ENCODE measurements around the gene IL32. TPM values are rescaled to one million over a fixed set of nuclear protein-coding genes. Genes with fewer than 3 reads are reported as not detected.
"Not testable (repeated sequence)": the region's sequence is repeated elsewhere in the genome, so short reads cannot be mapped to it uniquely, and the experiment has no call there.

IL32 gene
- total and polyA plus RNA-seq, 7 experiments from 2014 or later: 351 to 3,697 (median 631) TPM

GRCh38 chr16:3074860-3075522 lies 9.6 kb downstream of the IL32 start:
- peaks cover 67 to 93% (median 78%) of the 10 kb centered on the region in 7 donors for H3K4me1 Mint-ChIP-seq
- Histone ChIP-seq H3K27me3 (ENCODE audit: control insufficient read depth in 2 of 2, insufficient read depth in 2 of 2, low read length in 2 of 2) (no peaks in the 10 kb centered on the region), H3K9me3 (ENCODE audit: control insufficient read depth in 2 of 3, low read length in 3 of 3) (no peaks in the 10 kb centered on the region), H3K4me3 (ENCODE audit: low read length) (peak overlapping the region; percentile 37), H3K27ac (ENCODE audit: low read depth, low read length) (peak overlapping the region; percentile 78), H3K36me3 (ENCODE audit: control insufficient read depth in 2 of 3, insufficient read depth in 3 of 3, low read length in 3 of 3) (peaks cover 0 to 2% (median 0%) of the 10 kb centered on the region in 3 experiments), H3K4me1 (ENCODE audit: control insufficient read depth in 2 of 2, insufficient read depth in 2 of 2, low read length in 2 of 2) (peaks cover 73 to 82% of the 10 kb centered on the region in 2 donors)
- ATAC-seq: peak; percentile 95
- POLR2A ChIA-PET: interaction anchor here (0.6 to 5.6 kb wide), 26 partner anchors 8 to 377 kb away, joined by 3 to 113 read pairs (median 5); partner anchors contain the start of genes IL32, ZNF213, ZNF263 and ZSCAN10
- H3K36me3 Mint-ChIP-seq: peaks cover 4 to 59% (median 16%) of the 10 kb centered on the region in 5 donors
- intact Hi-C loops (cut with micrococcal nuclease): loop anchor here (1.0 to 10.0 kb wide), 8 partner anchors 10 to 430 kb away; partner anchors contain the start of genes IL32 (in 2 of the 2) and CLUAP1 (in 1 of the 2)
- DNase-seq: peak; percentile 44 to 92 (median 90)
- peaks cover 0 to 13% (median 4%) of the 10 kb centered on the region in 11 donors for H3K9me3 Mint-ChIP-seq
- peak overlapping the region; percentile 69 to 89 (median 83) for H3K4me3 Mint-ChIP-seq
- H3K27ac Mint-ChIP-seq: peak overlapping the region; percentile 92 to 99 (median 99)
- no peaks in the 10 kb centered on the region for H3K27me3 Mint-ChIP-seq
- CTCF ChIA-PET: interaction anchor here (0.7 to 5.5 kb wide), 10 partner anchors 9 to 1548 kb away, joined by 3 to 45 read pairs (median 10); partner anchors contain the start of gene IL32

- CTCF ChIA-PET: interaction anchor here (0.8 to 5.5 kb wide), 13 partner anchors 8 to 60 kb away, joined by 3 to 45 read pairs (median 9); partner anchors contain the start of genes IL32 and ZNF213
- peaks cover 64 to 93% (median 74%) of the 10 kb centered on the region in 7 donors for H3K4me1 Mint-ChIP-seq
- peak overlapping the region; percentile 69 to 89 (median 83) for H3K4me3 Mint-ChIP-seq
- DNase-seq (no peak), ATAC-seq (peak; percentile 23)
- H3K27me3 ChIP-seq (ENCODE audit: control insufficient read depth in 2 of 2, insufficient read depth in 2 of 2, low read length in 2 of 2): no peaks in the 10 kb centered on the region
- POLR2A ChIA-PET: interaction anchor here (0.6 to 5.6 kb wide), 21 partner anchors 11 to 207 kb away, joined by 3 to 113 read pairs (median 7); partner anchors contain the start of genes IL32, ZNF213, ZNF263 and ZSCAN10
- H3K27ac ChIP-seq (ENCODE audit: low read depth, low read length): peak overlapping the region; percentile 78
- peaks cover 0 to 13% (median 4%) of the 10 kb centered on the region in 11 donors for H3K9me3 Mint-ChIP-seq
- H3K4me1 ChIP-seq (ENCODE audit: control insufficient read depth in 2 of 2, insufficient read depth in 2 of 2, low read length in 2 of 2): peaks cover 73 to 79% of the 10 kb centered on the region in 2 donors
- peaks cover 4 to 57% (median 12%) of the 10 kb centered on the region in 5 donors for H3K36me3 Mint-ChIP-seq
- H3K36me3 ChIP-seq (ENCODE audit: control insufficient read depth in 2 of 3, insufficient read depth in 3 of 3, low read length in 3 of 3): no peaks in the 10 kb centered on the region
- no peaks in the 10 kb centered on the region for H3K9me3 ChIP-seq (ENCODE audit: control insufficient read depth in 2 of 3, low read length in 3 of 3)
- no peaks in the 10 kb centered on the region for H3K27me3 Mint-ChIP-seq
- intact Hi-C loops (cut with micrococcal nuclease): loop anchor here (1.0 to 10.0 kb wide), 8 partner anchors 10 to 429 kb away; partner anchors contain the start of genes IL32 (in 2 of the 2) and CLUAP1 (in 1 of the 2)
- H3K4me3 ChIP-seq (ENCODE audit: low read length): peak overlapping the region; percentile 37
- peak overlapping the region; percentile 92 to 99 (median 99) for H3K27ac Mint-ChIP-seq
Measured at GRCh38 chr16:3075523-3075915, 10.1 kb downstream of the IL32 start.

- Mint-ChIP-seq H3K4me3 (peak overlapping the region; percentile 20 to 89 (median 81)), H3K9me3 (peaks cover 0 to 13% (median 4%) of the 10 kb centered on the region in 11 donors), H3K27ac (peak overlapping the region; percentile 59 to 99 (median 99)), H3K36me3 (peaks cover 6 to 61% (median 12%) of the 10 kb centered on the region in 5 donors), H3K4me1 (peaks cover 64 to 93% (median 78%) of the 10 kb centered on the region in 7 donors)
- ChIA-PET CTCF (interaction anchor here (0.8 to 5.5 kb wide), 9 partner anchors 11 to 59 kb away, joined by 3 to 45 read pairs (median 10); partner anchors contain the start of genes IL32 and ZNF213), POLR2A (interaction anchor here (0.7 to 5.6 kb wide), 18 partner anchors 11 to 381 kb away, joined by 3 to 113 read pairs (median 8); partner anchors contain the start of genes IL32, ZNF213 and ZSCAN10)
- Histone ChIP-seq H3K4me1 (ENCODE audit: control insufficient read depth in 2 of 2, insufficient read depth in 2 of 2, low read length in 2 of 2) (peaks cover 73 to 77% of the 10 kb centered on the region in 2 donors), H3K4me3 (ENCODE audit: low read length) (peak overlapping the region; percentile 25), H3K27ac (ENCODE audit: low read depth, low read length) (peak overlapping the region; percentile 78)
- H3K9me3 ChIP-seq (ENCODE audit: control insufficient read depth in 2 of 3, low read length in 3 of 3); DNase-seq; H3K27me3 ChIP-seq (ENCODE audit: control insufficient read depth in 2 of 2, insufficient read depth in 2 of 2, low read length in 2 of 2); H3K27me3 Mint-ChIP-seq; ATAC-seq; H3K36me3 ChIP-seq (ENCODE audit: control insufficient read depth in 2 of 3, insufficient read depth in 3 of 3, low read length in 3 of 3): not testable (repeated sequence)
- intact Hi-C loops (cut with micrococcal nuclease): loop anchor here (1.0 to 10.0 kb wide), 8 partner anchors 11 to 429 kb away; partner anchors contain the start of genes IL32 (in 2 of the 2) and CLUAP1 (in 1 of the 2)
Measured at GRCh38 chr16:3075946-3076345, 10.5 kb downstream of the IL32 start.

- Histone ChIP-seq H3K4me3 (ENCODE audit: low read length) (peak overlapping the region; percentile 25), H3K9me3 (ENCODE audit: control insufficient read depth in 2 of 3, low read length in 3 of 3) (no peaks in the 10 kb centered on the region), H3K27me3 (ENCODE audit: control insufficient read depth in 2 of 2, insufficient read depth in 2 of 2, low read length in 2 of 2) (no peaks in the 10 kb centered on the region), H3K36me3 (ENCODE audit: control insufficient read depth in 2 of 3, insufficient read depth in 3 of 3, low read length in 3 of 3) (no peaks in the 10 kb centered on the region), H3K27ac (ENCODE audit: low read depth, low read length) (peak overlapping the region; percentile 78), H3K4me1 (ENCODE audit: control insufficient read depth in 2 of 2, insufficient read depth in 2 of 2, low read length in 2 of 2) (peaks cover 66 to 74% of the 10 kb centered on the region in 2 donors)
- intact Hi-C loops (cut with micrococcal nuclease): loop anchor here in 1 of 2 donors (10.0 kb wide), 1 partner anchor 428 kb away; the partner anchor contains the start of gene CLUAP1
- no peak for DNase-seq
- POLR2A ChIA-PET: interaction anchor here (0.7 to 5.6 kb wide), 13 partner anchors 9 to 381 kb away, joined by 3 to 113 read pairs (median 5); partner anchors contain the start of genes IL32 and ZSCAN10
- H3K4me3 Mint-ChIP-seq: peak overlapping the region; percentile 53 to 89 (median 81)
- ATAC-seq: no peak
- peak overlapping the region; percentile 83 to 99 (median 99) for H3K27ac Mint-ChIP-seq
- peaks cover 6 to 60% (median 12%) of the 10 kb centered on the region in 5 donors for H3K36me3 Mint-ChIP-seq
- H3K27me3 Mint-ChIP-seq: no peaks in the 10 kb centered on the region
- peaks cover 59 to 91% (median 77%) of the 10 kb centered on the region in 7 donors for H3K4me1 Mint-ChIP-seq
- H3K9me3 Mint-ChIP-seq: peaks cover 0 to 13% (median 4%) of the 10 kb centered on the region in 11 donors
- CTCF ChIA-PET: interaction anchor here (0.8 to 5.5 kb wide), 9 partner anchors 12 to 59 kb away, joined by 3 to 45 read pairs (median 10); partner anchors contain the start of genes IL32 and ZNF213
Measured at GRCh38 chr16:3076577-3076976, 11.1 kb downstream of the IL32 start.

- Mint-ChIP-seq H3K36me3 (peaks cover 6 to 58% (median 12%) of the 10 kb centered on the region in 5 donors), H3K4me1 (peaks cover 44 to 91% (median 72%) of the 10 kb centered on the region in 7 donors), H3K27ac (peak overlapping the region in 7 of 9 donors; percentile 8 to 86 (median 38)), H3K4me3 (peak overlapping the region in 2 of 10 donors; percentile 3 to 48), H3K27me3 (no peaks in the 10 kb centered on the region), H3K9me3 (peaks cover 0 to 13% (median 4%) of the 10 kb centered on the region in 11 donors)
- DNase-seq (no peak), ATAC-seq (no peak)
- intact Hi-C loops (cut with micrococcal nuclease): no loop called here
- H3K27ac ChIP-seq (ENCODE audit: low read depth, low read length): no peak overlapping the region
- no peak overlapping the region for H3K4me3 ChIP-seq (ENCODE audit: low read length)
- H3K27me3 ChIP-seq (ENCODE audit: control insufficient read depth in 2 of 2, insufficient read depth in 2 of 2, low read length in 2 of 2): no peaks in the 10 kb centered on the region
- ChIA-PET CTCF (interaction anchor here (0.9 to 1.5 kb wide), 5 partner anchors 15 to 50 kb away, joined by 4 to 8 read pairs (median 4); no protein-coding TSS in a partner anchor), POLR2A (interaction anchor here (0.8 to 1.7 kb wide), 4 partner anchors 12 to 18 kb away, joined by 3 to 10 read pairs (median 8); partner anchors contain the start of genes IL32 and ZSCAN10)
- H3K9me3 ChIP-seq (ENCODE audit: control insufficient read depth in 2 of 3, low read length in 3 of 3): no peaks in the 10 kb centered on the region
- H3K4me1 ChIP-seq (ENCODE audit: control insufficient read depth in 2 of 2, insufficient read depth in 2 of 2, low read length in 2 of 2): peaks cover 40 to 56% of the 10 kb centered on the region in 2 donors
- H3K36me3 ChIP-seq (ENCODE audit: control insufficient read depth in 2 of 3, insufficient read depth in 3 of 3, low read length in 3 of 3): no peaks in the 10 kb centered on the region
Measured at GRCh38 chr16:3080024-3080423, 14.6 kb downstream of the IL32 start.
